ENCODE data around the gene IGFLR1.

DNA sequence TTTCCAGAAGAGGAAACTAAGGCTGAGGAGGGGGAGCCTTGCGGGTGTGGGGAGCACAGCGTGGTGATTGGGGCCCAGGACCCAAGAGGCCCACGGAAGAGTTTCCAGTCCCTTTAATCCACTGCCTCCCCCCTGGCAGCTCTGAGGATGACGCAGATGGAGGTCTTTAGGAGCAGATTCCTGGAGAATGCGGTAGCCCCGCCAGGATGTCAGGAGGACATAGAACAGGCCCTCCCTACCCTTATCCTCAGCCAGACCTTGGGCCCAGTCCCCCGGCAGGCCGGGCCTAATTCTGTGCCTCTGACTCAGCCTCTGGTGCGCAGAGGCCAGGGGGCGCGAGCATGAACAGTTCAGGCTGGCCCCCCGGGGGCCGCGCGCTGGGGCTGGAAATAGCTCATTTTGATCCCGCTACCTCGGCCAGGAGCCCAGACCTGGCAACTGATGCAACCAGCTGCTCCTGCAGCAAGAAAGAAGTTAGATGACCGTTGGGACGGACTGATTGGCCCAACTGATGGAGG, 15.0 kb upstream of the IGFLR1 start:
- TF ChIP-seq POLR2A (IDR thresholded peaks at IDR 0.05) (no peak), CTCF (IDR thresholded peaks at IDR 0.05) (peak in 2 of 12 donors; percentile 34 to 36)
